GM10248 (cell line): ENCODE data around the gene FGFRL1.

Experiments used
- CTCF ChIA-PET: fragments of 300-600 bp; sonication (Branson Sonifier 250); formaldehyde crosslinking; extraction: SDS; loops from one replicate; lab custom pipeline; 2021; ENCODE audit warnings: antibody characterized with exemption; lab: Yijun Ruan, JAX
- POLR2A ChIA-PET: fragments of 350-650 bp; sonication (Branson Sonifier 250); formaldehyde crosslinking; extraction: SDS; loops from one replicate; lab custom pipeline; 2020; ENCODE audit warnings: antibody characterized with exemption; lab: Yijun Ruan, JAX
- DNase-seq: peaks from one replicate; pipeline ENCODE4 v3.0.0; 2012; ENCODE audit errors: extremely low spot score
- TF ChIP-seq, protein P1 (sequence below): IDR thresholded peaks from 2 replicates; pipeline ENCODE4 v1.5.1; 2012; ENCODE audit warnings: mild to moderate bottlenecking, low read depth; ENCODE audit errors: extremely low read depth, missing control alignments, control extremely low read depth

Gene FGFRL1

DNA sequence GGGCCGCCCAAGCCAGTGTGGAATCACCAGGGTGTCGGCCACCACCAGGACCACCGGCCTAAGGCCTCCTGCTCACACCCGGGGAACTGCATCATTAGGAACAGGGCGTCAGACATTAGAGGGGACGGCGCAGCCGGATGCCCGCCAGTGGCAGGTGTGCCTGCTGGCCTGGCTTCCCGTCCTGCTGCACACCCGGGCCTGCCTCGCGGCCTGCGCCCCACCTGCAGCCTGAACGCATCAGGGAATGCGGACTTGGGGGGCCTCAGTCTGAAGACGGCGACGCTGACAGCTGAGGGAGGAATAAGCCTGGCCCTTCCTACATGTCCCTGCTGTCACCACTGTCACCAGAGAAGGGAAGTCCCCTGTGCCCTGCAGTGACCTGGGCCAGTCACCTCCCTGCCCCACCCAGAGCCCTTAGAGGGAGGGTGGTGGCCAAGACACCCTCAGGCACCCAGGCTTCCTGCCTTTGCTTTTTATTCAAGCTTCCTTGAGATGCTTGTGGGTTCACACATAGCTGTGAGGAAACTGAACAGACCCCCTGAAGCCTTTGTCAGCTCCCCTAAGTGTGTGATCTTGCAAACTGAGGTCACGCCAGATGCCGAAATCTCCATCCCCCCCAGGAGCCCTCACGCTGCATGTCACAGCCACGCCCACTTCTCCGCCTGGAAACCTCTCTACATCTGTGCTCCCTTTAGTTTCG is 41.2 kb upstream of the FGFRL1 start:
- ChIA-PET CTCF (no interaction called here), POLR2A (interaction anchor here (0.6 kb wide), 1 partner anchor 123 kb away, joined by 3 read pairs; no protein-coding TSS in a partner anchor)
- TF ChIP-seq, protein P1, sequence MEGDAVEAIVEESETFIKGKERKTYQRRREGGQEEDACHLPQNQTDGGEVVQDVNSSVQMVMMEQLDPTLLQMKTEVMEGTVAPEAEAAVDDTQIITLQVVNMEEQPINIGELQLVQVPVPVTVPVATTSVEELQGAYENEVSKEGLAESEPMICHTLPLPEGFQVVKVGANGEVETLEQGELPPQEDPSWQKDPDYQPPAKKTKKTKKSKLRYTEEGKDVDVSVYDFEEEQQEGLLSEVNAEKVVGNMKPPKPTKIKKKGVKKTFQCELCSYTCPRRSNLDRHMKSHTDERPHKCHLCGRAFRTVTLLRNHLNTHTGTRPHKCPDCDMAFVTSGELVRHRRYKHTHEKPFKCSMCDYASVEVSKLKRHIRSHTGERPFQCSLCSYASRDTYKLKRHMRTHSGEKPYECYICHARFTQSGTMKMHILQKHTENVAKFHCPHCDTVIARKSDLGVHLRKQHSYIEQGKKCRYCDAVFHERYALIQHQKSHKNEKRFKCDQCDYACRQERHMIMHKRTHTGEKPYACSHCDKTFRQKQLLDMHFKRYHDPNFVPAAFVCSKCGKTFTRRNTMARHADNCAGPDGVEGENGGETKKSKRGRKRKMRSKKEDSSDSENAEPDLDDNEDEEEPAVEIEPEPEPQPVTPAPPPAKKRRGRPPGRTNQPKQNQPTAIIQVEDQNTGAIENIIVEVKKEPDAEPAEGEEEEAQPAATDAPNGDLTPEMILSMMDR = no peak
- no peak for DNase-seq

DNA sequence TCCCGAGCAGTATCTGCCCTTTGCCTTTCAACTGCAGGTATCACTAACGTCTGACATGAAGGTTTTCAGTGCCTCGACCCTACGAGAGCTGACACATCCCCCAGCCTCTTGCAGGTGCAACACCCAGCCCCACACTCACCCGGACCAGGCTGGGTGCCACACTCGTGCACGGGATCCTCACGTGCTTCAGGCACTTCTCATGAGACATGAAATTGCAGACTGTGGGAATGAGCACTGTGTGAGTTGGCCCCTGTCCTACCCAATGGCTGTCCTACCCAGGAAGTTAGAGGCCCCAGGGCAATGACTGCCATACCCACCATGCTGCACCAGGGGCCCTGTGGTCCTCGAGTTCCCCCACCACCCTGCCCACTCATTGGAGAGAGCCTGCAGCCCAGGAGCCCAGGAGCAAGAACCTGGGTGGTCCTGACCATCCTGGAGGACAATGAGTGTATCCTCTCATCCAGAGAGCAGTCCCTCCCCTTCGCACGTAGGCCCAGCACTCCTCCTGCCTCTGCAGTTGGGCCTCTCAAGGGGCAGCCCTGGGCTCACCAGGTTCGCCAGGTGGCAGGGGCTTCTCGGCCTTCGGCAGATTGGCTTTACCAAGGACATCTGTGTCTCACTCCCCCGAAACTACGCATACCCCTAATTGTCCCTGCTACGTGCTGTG is 40.4 kb upstream of the FGFRL1 start:
- no peak for DNase-seq
- CTCF ChIA-PET = no interaction called here
- POLR2A ChIA-PET = no interaction called here
- TF ChIP-seq, protein P1 = no peak

DNA sequence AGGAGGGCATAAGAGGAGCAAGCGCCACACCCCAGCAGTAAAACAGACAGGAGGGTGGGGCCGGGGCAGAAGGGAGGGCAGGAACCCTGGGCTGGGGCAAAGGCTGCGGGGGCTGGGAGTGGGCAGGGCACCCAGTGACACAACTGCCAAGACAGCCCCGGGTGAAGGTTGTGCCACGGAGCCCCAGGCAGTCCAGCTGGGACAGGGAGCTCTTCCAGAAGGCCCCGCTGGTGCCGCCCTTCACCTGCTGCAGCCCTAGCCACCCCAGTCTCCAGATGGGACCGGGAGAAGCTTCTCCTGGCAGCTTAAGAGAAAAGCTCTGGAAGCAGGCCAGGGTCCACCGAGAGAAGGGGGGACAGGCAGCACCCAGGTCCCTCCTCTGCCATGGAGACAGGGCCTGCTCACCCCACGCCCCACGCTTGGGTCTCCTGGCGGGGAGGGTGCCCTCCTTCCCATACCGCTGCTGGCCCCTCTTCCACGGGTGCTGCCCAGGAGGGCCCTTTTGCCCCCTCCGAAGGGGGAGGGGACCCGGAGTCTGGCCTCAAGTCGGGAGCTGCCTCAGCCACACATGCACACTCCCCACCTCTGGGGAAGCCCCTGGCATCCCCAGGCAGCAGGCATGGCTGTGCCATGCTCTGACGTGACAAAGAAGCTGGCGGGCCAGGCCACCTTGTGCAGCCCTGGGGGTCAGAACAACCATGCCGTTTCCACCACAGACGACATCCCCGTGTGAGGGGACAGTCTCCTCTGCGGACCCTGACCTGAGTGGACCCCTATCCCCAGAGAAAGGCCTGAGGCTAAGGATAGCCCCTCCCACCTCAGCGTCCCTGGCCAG is 39.5 kb upstream of the FGFRL1 start:
- POLR2A ChIA-PET = no interaction called here

DNA sequence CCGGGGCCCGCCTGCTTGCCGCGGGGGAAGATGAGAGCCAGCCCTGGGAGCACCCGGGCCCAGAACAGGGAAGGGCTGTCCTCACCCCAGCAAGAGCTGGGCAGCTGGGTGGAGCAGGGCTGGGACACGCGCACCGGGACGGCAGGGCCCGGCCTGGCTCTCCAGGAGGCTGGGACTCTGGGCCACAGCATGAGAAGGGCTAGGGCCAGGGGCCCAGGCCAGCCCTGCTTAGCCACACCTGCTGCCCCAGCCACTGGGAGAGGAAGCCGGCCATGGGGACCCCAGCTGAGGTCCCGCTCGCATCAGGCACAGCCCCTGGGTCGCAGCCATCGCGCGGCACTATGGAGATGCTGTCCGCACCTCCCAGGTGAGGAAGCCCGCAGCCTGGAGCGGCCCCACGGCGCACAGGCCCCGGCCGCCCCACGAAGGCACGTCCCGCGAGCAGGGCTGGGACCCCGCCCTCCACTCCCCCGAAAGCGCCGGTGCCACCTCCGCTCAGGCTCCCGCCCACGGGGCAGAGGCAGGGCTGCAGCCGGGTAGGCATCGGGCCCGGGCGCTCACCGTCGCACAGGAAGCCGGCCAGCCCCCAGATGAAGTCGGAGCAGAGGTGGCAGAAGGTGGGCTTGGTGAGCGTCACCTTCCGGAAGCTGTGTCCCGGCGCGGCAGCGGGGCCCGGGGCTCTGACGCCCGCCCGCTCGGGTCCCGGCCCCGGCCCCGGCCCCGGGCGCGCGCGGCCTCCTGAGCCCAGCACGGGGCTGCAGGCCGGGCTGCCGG is 38.6 kb upstream of the FGFRL1 start:
- TF ChIP-seq, protein P1 = no peak
- ChIA-PET POLR2A (no interaction called here), CTCF (interaction anchor here (1.1 kb wide), 1 partner anchor 14 kb away, joined by 3 read pairs; the partner anchor contains the start of gene IDUA)
- DNase-seq = peak; percentile 59

More for the DNA sequence above, 39.5 kb upstream of the FGFRL1 start:
- no peak for DNase-seq
- CTCF ChIA-PET = no interaction called here
- TF ChIP-seq, protein P1 = no peak

GRCh38 chr4:973431-974397 is 37.7 kb upstream of the FGFRL1 start, which contains the start of gene DGKQ:
DGKQ (minus strand) TSS chr4:973569; CDS start chr4:973482, 87 bp downstream.
- CTCF ChIA-PET = interaction anchor here (1.1 to 1.6 kb wide), 2 partner anchors 13 to 14 kb away, joined by 3 to 5 read pairs; partner anchors contain the start of gene IDUA

More at GRCh38 chr4:973431-974397, 37.7 kb upstream of the FGFRL1 start, which contains the start of gene DGKQ:
- TF ChIP-seq, protein P1 = no peak
- peak; percentile 99 for DNase-seq
- POLR2A ChIA-PET = no interaction called here
